ENCODE data around the gene KATNIP. TPM values are rescaled to one million over a fixed set of nuclear protein-coding genes. Genes with fewer than 3 reads are reported as not detected.

KATNIP gene
- 10 to 100 TPM; 13.8 to 20.2 TPM for polyA plus RNA-seq

DNA sequence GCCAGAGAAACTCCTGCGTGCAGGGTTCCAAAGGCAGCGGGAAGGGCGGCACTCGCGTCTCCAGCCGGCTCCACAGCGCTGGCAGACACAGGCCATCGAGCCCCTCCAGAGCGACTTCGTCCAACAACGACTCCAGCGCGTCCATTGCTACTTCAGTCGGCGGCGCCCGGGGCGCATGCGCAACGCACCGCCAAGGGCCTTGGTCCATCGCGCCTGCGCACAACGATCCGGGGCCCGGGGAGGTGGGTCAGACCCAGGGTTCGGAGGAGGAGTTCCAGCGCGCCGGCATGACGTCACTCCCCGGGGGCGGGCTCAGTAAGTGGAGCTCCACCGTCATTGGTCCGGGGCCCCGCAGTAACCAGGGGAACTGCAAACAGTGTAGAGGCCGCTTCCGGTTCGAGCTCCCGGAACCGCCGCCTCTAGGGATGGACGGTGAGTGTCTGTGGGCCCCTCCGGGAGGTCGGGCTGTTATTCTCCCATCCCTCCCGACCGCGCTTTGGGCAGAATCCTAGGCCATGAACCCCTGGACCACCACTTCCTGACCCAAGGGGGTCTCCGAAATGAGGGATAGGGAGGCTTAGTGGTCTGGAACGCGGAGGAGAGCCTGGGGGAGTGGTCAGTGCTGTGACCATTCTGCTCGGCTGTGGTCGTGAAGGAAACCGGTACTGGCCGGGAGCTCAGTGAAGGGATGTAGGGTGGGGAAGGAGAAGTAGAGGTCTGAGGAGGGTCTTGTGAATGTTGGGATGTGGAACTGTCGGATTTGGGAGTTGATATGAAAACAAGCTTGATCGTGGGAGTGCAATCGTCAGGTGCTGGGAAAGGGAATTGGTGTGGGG is at the start of gene KATNIP, which contains the start of gene GTF3C1:
TSS of gene KATNIP (plus strand) at position 399 of the 836 bp plus-strand sequence. CDS start at position 426, 27 bp downstream.
TSS of gene GTF3C1 (minus strand) at position 168 of the 836 bp plus-strand sequence. CDS start at position 145, 23 bp downstream.
- 0% methylated on average over 59 of the region's 59 CpGs for WGBS, 2 donors
- Histone ChIP-seq H3K4me3 (ENCODE audit: low read depth in 1 of 2, low read length in 2 of 2) (peak within 1 kb of the TSS; percentile 84 to 98), H3K36me3 (ENCODE audit: control insufficient read depth in 2 of 2, insufficient read depth in 2 of 2, low read length in 1 of 2) (peaks cover 0 to 2% of the 10 kb centered on the region in 2 donors), H3K27me3 (ENCODE audit: control insufficient read depth in 1 of 2, insufficient read depth in 2 of 2, low read length in 2 of 2) (no peaks in the 10 kb centered on the region), H3K9me3 (ENCODE audit: control insufficient read depth in 2 of 2, insufficient read depth in 1 of 2, low read depth in 1 of 2, low read length in 1 of 2) (no peaks in the 10 kb centered on the region), H3K27ac (ENCODE audit: low read depth in 2 of 2, low read length in 1 of 2) (peak within 1 kb of the TSS; percentile 78 to 90), H3K4me1 (ENCODE audit: control insufficient read depth in 2 of 2, insufficient read depth in 2 of 2, low read length in 1 of 2) (peaks cover 0 to 6% of the 10 kb centered on the region in 2 donors)

DNA sequence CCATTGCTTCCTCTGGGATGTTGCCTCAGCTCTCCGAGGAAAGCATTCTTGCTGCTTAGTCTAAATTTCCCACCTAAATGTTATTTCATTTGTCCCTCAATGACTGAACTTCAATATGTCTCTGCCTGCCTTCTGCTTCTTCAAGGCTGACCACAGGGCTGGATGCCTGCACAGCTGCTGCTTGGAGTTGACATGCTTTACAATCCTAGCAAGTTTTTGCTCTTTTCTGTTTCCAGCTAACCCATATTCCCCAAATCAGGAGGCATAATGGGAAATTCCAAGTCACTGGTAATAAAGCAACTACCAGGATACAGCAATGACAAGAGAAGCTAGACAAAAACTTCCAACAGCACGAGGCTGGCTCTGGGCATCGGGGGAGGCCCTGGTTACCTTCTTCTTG is 49.1 kb upstream of the KATNIP start:
- WGBS, 2 donors = 95 to 99% methylated on average over 3 of the region's 3 CpGs
- no peaks in the 10 kb centered on the region for H3K9me3 ChIP-seq (ENCODE audit: control insufficient read depth in 2 of 2, insufficient read depth in 1 of 2, low read depth in 1 of 2, low read length in 1 of 2)
- H3K4me3 ChIP-seq (ENCODE audit: low read depth in 1 of 2, low read length in 2 of 2) = no peak overlapping the region
- H3K36me3 ChIP-seq (ENCODE audit: control insufficient read depth in 2 of 2, insufficient read depth in 2 of 2, low read length in 1 of 2) = peaks cover 48 to 76% of the 10 kb centered on the region in 2 donors
- peaks cover 0 to under 1% of the 10 kb centered on the region in 2 donors for H3K4me1 ChIP-seq (ENCODE audit: control insufficient read depth in 2 of 2, insufficient read depth in 2 of 2, low read length in 1 of 2)
- no peak overlapping the region for H3K27ac ChIP-seq (ENCODE audit: low read depth in 2 of 2, low read length in 1 of 2)
- no peaks in the 10 kb centered on the region for H3K27me3 ChIP-seq (ENCODE audit: control insufficient read depth in 1 of 2, insufficient read depth in 2 of 2, low read length in 2 of 2)

DNA sequence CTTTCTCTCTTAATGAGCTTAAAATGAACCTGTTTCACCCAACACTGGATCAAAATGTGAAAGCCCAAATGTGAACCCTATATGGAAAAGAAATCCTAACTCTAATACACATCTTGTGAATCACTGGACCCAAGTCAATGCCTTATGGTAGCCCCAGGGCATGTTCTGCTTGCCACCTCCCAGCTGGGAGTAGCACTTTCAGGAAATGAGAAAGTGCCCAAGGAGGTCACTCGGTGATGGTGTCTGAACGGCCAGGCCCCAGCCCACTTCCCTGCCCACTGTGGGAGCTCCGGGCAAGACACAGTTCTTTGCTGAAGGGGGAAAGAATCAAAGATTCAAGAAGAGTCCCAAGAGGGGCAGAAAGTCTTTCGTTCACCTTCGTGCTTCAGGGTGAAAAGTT is 46.3 kb upstream of the KATNIP start:
- WGBS, 2 donors = 68 to 84% methylated on average over 5 of the region's 5 CpGs
- Histone ChIP-seq H3K4me1 (ENCODE audit: control insufficient read depth in 2 of 2, insufficient read depth in 2 of 2, low read length in 1 of 2) (peaks cover 0 to 4% of the 10 kb centered on the region in 2 donors), H3K9me3 (ENCODE audit: control insufficient read depth in 2 of 2, insufficient read depth in 1 of 2, low read depth in 1 of 2, low read length in 1 of 2) (no peaks in the 10 kb centered on the region), H3K27me3 (ENCODE audit: control insufficient read depth in 1 of 2, insufficient read depth in 2 of 2, low read length in 2 of 2) (no peaks in the 10 kb centered on the region), H3K4me3 (ENCODE audit: low read depth in 1 of 2, low read length in 2 of 2) (no peak overlapping the region), H3K27ac (ENCODE audit: low read depth in 2 of 2, low read length in 1 of 2) (no peak overlapping the region), H3K36me3 (ENCODE audit: control insufficient read depth in 2 of 2, insufficient read depth in 2 of 2, low read length in 1 of 2) (peaks cover 56 to 80% of the 10 kb centered on the region in 2 donors)

DNA sequence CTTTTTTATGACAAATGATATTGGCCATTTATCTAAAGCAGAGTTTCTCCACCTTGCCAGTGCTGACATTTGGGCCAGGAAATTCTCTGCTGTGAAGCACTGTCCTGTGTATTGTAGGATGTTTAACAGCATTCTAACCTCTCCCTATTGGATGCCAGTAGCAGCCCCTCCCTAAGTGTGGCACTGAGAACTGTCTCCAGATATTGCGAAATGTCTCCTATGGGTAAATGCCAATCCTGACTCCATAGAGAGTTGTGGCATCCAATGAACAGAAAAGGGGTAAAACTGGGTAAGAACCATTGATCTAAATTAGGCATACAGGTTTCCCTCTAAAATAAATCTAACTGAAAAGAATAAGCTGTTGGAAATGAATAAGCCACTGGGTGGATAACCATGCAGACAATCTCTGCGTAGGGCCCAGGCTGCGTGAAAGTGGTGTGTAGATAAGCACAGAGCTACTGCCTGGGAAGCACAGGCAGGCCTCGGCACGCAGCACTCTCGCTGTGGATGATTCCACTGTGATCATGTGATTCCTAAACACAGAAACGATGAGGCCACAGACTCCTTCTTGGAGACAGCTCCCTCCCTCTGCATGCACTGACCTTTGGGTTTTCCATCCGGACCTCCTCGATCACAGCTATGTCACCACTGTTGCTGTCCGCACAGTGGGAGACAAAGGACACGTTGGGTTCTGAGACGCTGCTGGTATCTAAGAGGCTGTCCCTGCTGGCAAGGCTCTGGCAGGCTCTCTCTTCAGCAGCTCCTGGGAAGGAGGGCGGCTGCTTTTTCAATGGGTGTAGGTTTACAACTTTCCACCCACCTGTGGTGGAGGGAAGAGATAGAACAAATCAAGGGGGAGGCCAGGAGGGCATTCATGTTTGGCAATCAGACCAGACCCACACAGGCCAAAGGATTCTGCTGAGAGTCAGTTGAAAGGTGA is 44.4 kb upstream of the KATNIP start:
- Histone ChIP-seq H3K4me1 (ENCODE audit: control insufficient read depth in 2 of 2, insufficient read depth in 2 of 2, low read length in 1 of 2) (peaks cover 0 to 4% of the 10 kb centered on the region in 2 donors), H3K27me3 (ENCODE audit: control insufficient read depth in 1 of 2, insufficient read depth in 2 of 2, low read length in 2 of 2) (no peaks in the 10 kb centered on the region), H3K4me3 (ENCODE audit: low read depth in 1 of 2, low read length in 2 of 2) (no peak overlapping the region), H3K27ac (ENCODE audit: low read depth in 2 of 2, low read length in 1 of 2) (peak overlapping the region; percentile 14 to 73), H3K36me3 (ENCODE audit: control insufficient read depth in 2 of 2, insufficient read depth in 2 of 2, low read length in 1 of 2) (peaks cover 51 to 72% of the 10 kb centered on the region in 2 donors), H3K9me3 (ENCODE audit: control insufficient read depth in 2 of 2, insufficient read depth in 1 of 2, low read depth in 1 of 2, low read length in 1 of 2) (no peaks in the 10 kb centered on the region)
- WGBS, 2 donors = 60 to 73% methylated on average over 13 of the region's 13 CpGs

DNA sequence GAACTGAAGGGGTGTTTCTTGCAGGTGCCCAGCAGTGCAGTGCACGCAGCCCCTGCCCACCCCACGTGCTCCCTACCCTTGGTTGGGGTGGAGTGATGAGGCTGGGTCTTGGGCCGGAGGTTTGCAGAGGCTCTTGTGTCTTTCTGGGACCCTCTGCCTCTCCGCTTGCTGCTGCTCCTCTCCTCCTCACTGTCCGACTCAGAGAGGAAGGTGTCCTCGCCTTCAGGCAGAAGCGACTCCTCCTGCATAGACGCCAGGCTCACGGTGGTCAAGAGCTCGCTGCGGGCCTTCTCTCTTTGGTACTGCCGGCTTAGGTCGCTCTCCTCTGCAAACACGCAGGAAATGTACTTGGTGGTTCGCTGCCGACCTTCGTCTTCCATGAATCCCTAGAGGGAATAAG is 43.2 kb upstream of the KATNIP start:
- 94 to 96% methylated on average over 17 of the region's 17 CpGs for WGBS, 2 donors

DNA sequence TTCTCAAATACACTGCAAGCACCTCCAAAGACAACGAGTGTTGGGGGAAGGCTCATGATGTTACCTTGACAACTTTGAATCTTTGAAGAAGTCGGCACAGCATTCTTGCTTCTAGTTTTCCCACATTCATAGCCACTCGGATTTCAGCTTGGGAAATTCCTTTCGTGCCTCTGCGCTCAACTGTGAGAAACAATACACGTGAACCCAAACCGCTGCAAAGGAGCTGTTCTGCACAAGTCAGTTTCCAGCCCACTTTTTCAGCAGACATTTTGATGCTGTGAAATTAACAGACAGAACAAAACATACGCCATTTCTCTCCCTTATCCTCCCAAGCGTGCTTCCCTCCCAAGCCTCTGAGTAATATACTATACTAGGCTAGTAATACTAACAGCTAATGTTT is 41.5 kb upstream of the KATNIP start:
- Histone ChIP-seq H3K27me3 (ENCODE audit: control insufficient read depth in 1 of 2, insufficient read depth in 2 of 2, low read length in 2 of 2) (no peaks in the 10 kb centered on the region), H3K4me3 (ENCODE audit: low read depth in 1 of 2, low read length in 2 of 2) (no peak overlapping the region), H3K27ac (ENCODE audit: low read depth in 2 of 2, low read length in 1 of 2) (no peak overlapping the region), H3K9me3 (ENCODE audit: control insufficient read depth in 2 of 2, insufficient read depth in 1 of 2, low read depth in 1 of 2, low read length in 1 of 2) (peaks cover 0 to 2% of the 10 kb centered on the region in 2 donors), H3K36me3 (ENCODE audit: control insufficient read depth in 2 of 2, insufficient read depth in 2 of 2, low read length in 1 of 2) (peaks cover 39 to 63% of the 10 kb centered on the region in 2 donors), H3K4me1 (ENCODE audit: control insufficient read depth in 2 of 2, insufficient read depth in 2 of 2, low read length in 1 of 2) (peaks cover 0 to 4% of the 10 kb centered on the region in 2 donors)
- 93% methylated on average over 9 of the region's 9 CpGs for WGBS, 2 donors

More for the DNA sequence above, 43.2 kb upstream of the KATNIP start:
- peaks cover 0 to 4% of the 10 kb centered on the region in 2 donors for H3K4me1 ChIP-seq (ENCODE audit: control insufficient read depth in 2 of 2, insufficient read depth in 2 of 2, low read length in 1 of 2)
- no peak overlapping the region for H3K4me3 ChIP-seq (ENCODE audit: low read depth in 1 of 2, low read length in 2 of 2)
- peaks cover 0 to 2% of the 10 kb centered on the region in 2 donors for H3K9me3 ChIP-seq (ENCODE audit: control insufficient read depth in 2 of 2, insufficient read depth in 1 of 2, low read depth in 1 of 2, low read length in 1 of 2)
- H3K27me3 ChIP-seq (ENCODE audit: control insufficient read depth in 1 of 2, insufficient read depth in 2 of 2, low read length in 2 of 2) = no peaks in the 10 kb centered on the region
- H3K27ac ChIP-seq (ENCODE audit: low read depth in 2 of 2, low read length in 1 of 2) = no peak overlapping the region
- H3K36me3 ChIP-seq (ENCODE audit: control insufficient read depth in 2 of 2, insufficient read depth in 2 of 2, low read length in 1 of 2) = peaks cover 45 to 69% of the 10 kb centered on the region in 2 donors

DNA sequence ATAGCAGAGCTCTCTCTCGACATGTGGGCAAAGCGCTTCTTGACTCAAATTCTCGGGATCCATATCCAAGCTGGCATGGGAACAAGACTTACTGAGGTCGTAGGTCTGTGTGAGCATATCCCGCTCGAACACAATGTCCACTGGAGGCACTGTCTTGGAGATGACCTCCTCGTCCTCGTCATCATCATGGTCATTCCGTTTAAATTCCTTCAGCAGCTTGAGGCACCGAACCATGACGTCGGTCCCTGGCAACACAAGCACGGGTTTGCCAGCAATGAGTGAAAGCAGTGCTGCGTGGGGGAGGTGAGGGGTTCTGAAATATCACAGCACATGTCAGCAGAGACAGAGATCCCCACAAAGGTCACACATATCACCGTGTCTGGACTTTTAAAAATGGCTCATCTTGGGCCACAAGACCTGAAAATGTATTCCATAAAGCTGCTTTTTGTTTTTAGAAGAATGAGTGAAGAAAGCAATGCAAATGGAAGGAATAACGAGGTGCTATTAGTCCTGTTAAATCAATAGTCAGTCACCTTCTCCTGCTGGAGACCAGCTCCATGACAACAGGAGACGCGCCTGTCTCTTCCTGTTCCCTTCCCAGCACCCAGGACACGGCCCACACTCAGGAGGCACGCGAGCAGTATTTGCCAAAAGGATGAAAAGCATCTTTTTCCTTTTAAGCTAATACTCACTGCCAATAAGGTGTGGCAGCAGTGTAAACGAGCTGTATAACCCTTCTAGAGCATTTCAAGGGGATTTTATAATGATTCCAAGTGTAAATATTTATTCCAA is 38.1 kb upstream of the KATNIP start:
- Histone ChIP-seq H3K36me3 (ENCODE audit: control insufficient read depth in 2 of 2, insufficient read depth in 2 of 2, low read length in 1 of 2) (peaks cover 19 to 58% of the 10 kb centered on the region in 2 donors), H3K27me3 (ENCODE audit: control insufficient read depth in 1 of 2, insufficient read depth in 2 of 2, low read length in 2 of 2) (no peaks in the 10 kb centered on the region), H3K9me3 (ENCODE audit: control insufficient read depth in 2 of 2, insufficient read depth in 1 of 2, low read depth in 1 of 2, low read length in 1 of 2) (peaks cover 0 to 2% of the 10 kb centered on the region in 2 donors), H3K4me1 (ENCODE audit: control insufficient read depth in 2 of 2, insufficient read depth in 2 of 2, low read length in 1 of 2) (no peaks in the 10 kb centered on the region), H3K27ac (ENCODE audit: low read depth in 2 of 2, low read length in 1 of 2) (no peak overlapping the region), H3K4me3 (ENCODE audit: low read depth in 1 of 2, low read length in 2 of 2) (no peak overlapping the region)
- WGBS, 2 donors = 81 to 82% methylated on average over 22 of the region's 22 CpGs

DNA sequence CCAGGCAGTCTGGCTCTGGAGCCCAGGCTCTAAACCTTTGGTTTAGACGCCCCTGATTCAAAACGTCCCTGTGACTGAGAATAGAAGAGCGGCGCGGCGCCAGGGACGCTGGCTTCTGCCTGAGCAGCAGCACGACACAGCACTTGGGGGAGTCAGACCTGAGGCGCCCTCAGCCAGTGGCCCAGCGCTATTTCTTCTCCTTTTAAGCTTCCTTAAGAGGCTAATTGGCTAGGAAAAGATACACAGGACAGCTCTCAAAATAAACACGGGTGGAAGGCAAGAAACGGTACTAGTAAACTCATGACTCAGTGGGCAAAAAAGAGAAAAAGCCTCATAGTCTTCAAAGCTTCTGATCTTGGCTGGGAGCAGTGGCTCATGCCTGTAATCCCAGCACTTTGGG is 35.1 kb upstream of the KATNIP start:
- Histone ChIP-seq H3K27ac (ENCODE audit: low read depth in 2 of 2, low read length in 1 of 2) (no peak overlapping the region), H3K36me3 (ENCODE audit: control insufficient read depth in 2 of 2, insufficient read depth in 2 of 2, low read length in 1 of 2) (peaks cover 13 to 58% of the 10 kb centered on the region in 2 donors), H3K9me3 (ENCODE audit: control insufficient read depth in 2 of 2, insufficient read depth in 1 of 2, low read depth in 1 of 2, low read length in 1 of 2) (peaks cover 0 to 2% of the 10 kb centered on the region in 2 donors), H3K27me3 (ENCODE audit: control insufficient read depth in 1 of 2, insufficient read depth in 2 of 2, low read length in 2 of 2) (no peaks in the 10 kb centered on the region), H3K4me3 (ENCODE audit: low read depth in 1 of 2, low read length in 2 of 2) (no peak overlapping the region), H3K4me1 (ENCODE audit: control insufficient read depth in 2 of 2, insufficient read depth in 2 of 2, low read length in 1 of 2) (no peaks in the 10 kb centered on the region)
- 84 to 88% methylated on average over 12 of the region's 12 CpGs for WGBS, 2 donors
